Measurements from ENCODE around the gene SASH1.

DNA sequence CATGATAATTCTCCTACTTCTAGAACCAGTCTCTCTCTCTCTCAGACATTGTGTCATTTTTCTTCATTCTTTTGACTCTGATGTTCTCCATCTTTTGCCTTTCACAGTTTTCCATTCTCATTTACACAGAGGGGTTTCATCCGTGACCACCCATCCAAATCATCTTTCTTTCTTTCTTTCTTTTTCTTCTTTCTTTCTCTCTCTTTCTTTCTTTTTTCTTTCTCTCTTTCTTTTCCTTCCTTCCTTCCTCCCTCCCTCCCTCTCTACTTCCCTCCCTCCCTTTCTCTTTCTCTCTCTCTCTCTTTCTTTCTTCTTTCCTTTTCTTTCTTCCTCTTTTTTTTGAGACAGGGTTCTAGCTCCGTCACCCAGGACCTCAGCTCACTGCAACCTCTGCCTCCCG is 19.9 kb upstream of the SASH1 start:
- TF ChIP-seq, protein P1, sequence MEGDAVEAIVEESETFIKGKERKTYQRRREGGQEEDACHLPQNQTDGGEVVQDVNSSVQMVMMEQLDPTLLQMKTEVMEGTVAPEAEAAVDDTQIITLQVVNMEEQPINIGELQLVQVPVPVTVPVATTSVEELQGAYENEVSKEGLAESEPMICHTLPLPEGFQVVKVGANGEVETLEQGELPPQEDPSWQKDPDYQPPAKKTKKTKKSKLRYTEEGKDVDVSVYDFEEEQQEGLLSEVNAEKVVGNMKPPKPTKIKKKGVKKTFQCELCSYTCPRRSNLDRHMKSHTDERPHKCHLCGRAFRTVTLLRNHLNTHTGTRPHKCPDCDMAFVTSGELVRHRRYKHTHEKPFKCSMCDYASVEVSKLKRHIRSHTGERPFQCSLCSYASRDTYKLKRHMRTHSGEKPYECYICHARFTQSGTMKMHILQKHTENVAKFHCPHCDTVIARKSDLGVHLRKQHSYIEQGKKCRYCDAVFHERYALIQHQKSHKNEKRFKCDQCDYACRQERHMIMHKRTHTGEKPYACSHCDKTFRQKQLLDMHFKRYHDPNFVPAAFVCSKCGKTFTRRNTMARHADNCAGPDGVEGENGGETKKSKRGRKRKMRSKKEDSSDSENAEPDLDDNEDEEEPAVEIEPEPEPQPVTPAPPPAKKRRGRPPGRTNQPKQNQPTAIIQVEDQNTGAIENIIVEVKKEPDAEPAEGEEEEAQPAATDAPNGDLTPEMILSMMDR (tag by site-specific recombination; IDR thresholded peaks at IDR 0.05): no peak
- TF ChIP-seq SETDB1 (IDR thresholded peaks at IDR 0.05; ENCODE audit: insufficient read length, low read length) (no peak), ZNF223 (tag by site-specific recombination; IDR thresholded peaks at IDR 0.05) (no peak), SALL2 (tag by site-specific recombination; IDR thresholded peaks at IDR 0.05; ENCODE audit: borderline replicate concordance) (no peak), WT1 (tag by site-specific recombination; IDR thresholded peaks at IDR 0.05) (no peak), ELK4 (IDR thresholded peaks at IDR 0.05; ENCODE audit: borderline replicate concordance, low read depth, low read length) (no peak), ZBTB7A (tag by site-specific recombination; IDR thresholded peaks at IDR 0.05; ENCODE audit: low read depth) (no peak), ZNF548 (tag by site-specific recombination; IDR thresholded peaks at IDR 0.05) (no peak), KLF10 (tag by site-specific recombination; IDR thresholded peaks at IDR 0.05) (no peak), ZNF146 (tag by site-specific recombination; IDR thresholded peaks at IDR 0.05) (no peak)

Measured in HEK293 (cell line).